ENCODE measurements around the gene ZNF350. TPM values are rescaled to one million over a fixed set of nuclear protein-coding genes. Genes with fewer than 3 reads are reported as not detected.
"Not testable (repeated sequence)": the region's sequence is repeated elsewhere in the genome, so short reads cannot be mapped to it uniquely, and the experiment has no call there.

ZNF350 gene
- total RNA-seq, 1 donor from 2014 or later = 6.5 TPM

GRCh38 chr19:51959791-51960190, 26.8 kb downstream of the ZNF350 start:
- Mint-ChIP-seq H3K27me3 (ENCODE audit: low read depth) (no peaks in the 10 kb centered on the region), H3K4me1 (no peaks in the 10 kb centered on the region), H3K36me3 (ENCODE audit: low read depth) (peaks cover 53% of the 10 kb centered on the region), H3K9me3 (peaks cover 30% of the 10 kb centered on the region), H3K4me3 (no peak overlapping the region), H3K27ac (ENCODE audit: unreplicated experiment) (no peak overlapping the region)
- TF ChIP-seq CTCF (conservative IDR thresholded peaks at IDR 0.05) = no peak
- DNase-seq (ENCODE audit: low read depth, low spot score) = no peak

GRCh38 chr19:51957846-51958245, 28.8 kb downstream of the ZNF350 start:
- not testable (repeated sequence) for H3K27ac Mint-ChIP-seq (ENCODE audit: unreplicated experiment); DNase-seq (ENCODE audit: low read depth, low spot score); H3K27me3 Mint-ChIP-seq (ENCODE audit: low read depth); H3K4me1 Mint-ChIP-seq; H3K4me3 Mint-ChIP-seq
- peaks cover 27% of the 10 kb centered on the region for H3K9me3 Mint-ChIP-seq
- H3K36me3 Mint-ChIP-seq (ENCODE audit: low read depth) = peaks cover 44% of the 10 kb centered on the region

- peaks cover 63% of the 10 kb centered on the region for H3K36me3 Mint-ChIP-seq (ENCODE audit: low read depth)
- H3K4me3 Mint-ChIP-seq = no peak overlapping the region
- H3K9me3 Mint-ChIP-seq = peaks cover 37% of the 10 kb centered on the region
- no peak overlapping the region for H3K27ac Mint-ChIP-seq (ENCODE audit: unreplicated experiment)
- DNase-seq (ENCODE audit: low read depth, low spot score) = no peak
- H3K27me3 Mint-ChIP-seq (ENCODE audit: low read depth) = no peaks in the 10 kb centered on the region
- TF ChIP-seq CTCF (conservative IDR thresholded peaks at IDR 0.05) = no peak
- H3K4me1 Mint-ChIP-seq = no peaks in the 10 kb centered on the region
Measured at GRCh38 chr19:51948975-51949374, 37.7 kb downstream of the ZNF350 start.

- Mint-ChIP-seq H3K4me1 (no peaks in the 10 kb centered on the region), H3K4me3 (no peak overlapping the region), H3K36me3 (ENCODE audit: low read depth) (peaks cover 77% of the 10 kb centered on the region), H3K9me3 (peaks cover 41% of the 10 kb centered on the region), H3K27ac (ENCODE audit: unreplicated experiment) (no peak overlapping the region), H3K27me3 (ENCODE audit: low read depth) (no peaks in the 10 kb centered on the region)
- TF ChIP-seq CTCF (conservative IDR thresholded peaks at IDR 0.05) = no peak
- DNase-seq (ENCODE audit: low read depth, low spot score) = no peak
Measured at GRCh38 chr19:51946602-51947001, 40.0 kb downstream of the ZNF350 start.

GRCh38 chr19:51944798-51945552, 41.7 kb downstream of the ZNF350 start:
- H3K9me3 Mint-ChIP-seq = peaks cover 43% of the 10 kb centered on the region
- no peak overlapping the region for H3K4me3 Mint-ChIP-seq
- TF ChIP-seq CTCF (conservative IDR thresholded peaks at IDR 0.05) = no peak
- no peaks in the 10 kb centered on the region for H3K4me1 Mint-ChIP-seq
- DNase-seq (ENCODE audit: low read depth, low spot score) = no peak
- H3K27me3 Mint-ChIP-seq (ENCODE audit: low read depth) = no peaks in the 10 kb centered on the region
- peaks cover 84% of the 10 kb centered on the region for H3K36me3 Mint-ChIP-seq (ENCODE audit: low read depth)
- H3K27ac Mint-ChIP-seq (ENCODE audit: unreplicated experiment) = no peak overlapping the region

GRCh38 chr19:51938936-51939335, 47.7 kb downstream of the ZNF350 start:
- Mint-ChIP-seq H3K36me3 (ENCODE audit: low read depth) (peaks cover 86% of the 10 kb centered on the region), H3K27me3 (ENCODE audit: low read depth) (no peaks in the 10 kb centered on the region), H3K4me1 (no peaks in the 10 kb centered on the region), H3K4me3 (no peak overlapping the region), H3K9me3 (peaks cover 23% of the 10 kb centered on the region), H3K27ac (ENCODE audit: unreplicated experiment) (no peak overlapping the region)
- no peak for DNase-seq (ENCODE audit: low read depth, low spot score)
- no peak for TF ChIP-seq CTCF (conservative IDR thresholded peaks at IDR 0.05)
